A549 (cell line): ENCODE measurements around the gene ZNF816.

Experiments
- CEBPB ChIP-seq, 2 experiments: fragments of >200 bp in 1 of 2; sonication (Bioruptor Twin) in 1 of 2; formaldehyde crosslinking in 1 of 2; IDR thresholded peaks; 2 replicates each; pipeline ENCODE4 v1.6.1; 2012 to 2016
- CTCF ChIP-seq: fragments of >200 bp; sonication (Bioruptor Twin); formaldehyde crosslinking; IDR thresholded peaks from 3 replicates; pipeline ENCODE4 v1.5.1; 2016
- JUN ChIP-seq, 2 experiments: fragments of >200 bp; sonication (Bioruptor Twin); formaldehyde crosslinking; IDR thresholded peaks; 2 replicates in 1 of 2; 3 replicates in 1 of 2; pipeline ENCODE4 v1.6.1; 2016 to 2017

GRCh38 chr19:53012006-53012405 is 49.3 kb upstream of the ZNF816 start:
- TF ChIP-seq CTCF = no peak
- no peak for TF ChIP-seq CEBPB (IDR thresholded peaks at IDR 0.05)
- no peak for TF ChIP-seq JUN (IDR thresholded peaks at IDR 0.05)
